WTC11 (cell line): ENCODE data around the gene KDM5A. TPM values are rescaled to one million over a fixed set of nuclear protein-coding genes. Genes with fewer than 3 reads are reported as not detected.
A peak's percentile ranks its signal among the peaks of the same experiment; 100 is the strongest.
"Not testable (repeated sequence)": the region's sequence is repeated elsewhere in the genome, so short reads cannot be mapped to it uniquely, and the experiment has no call there.

Experiments
- ATAC-seq: fragments of 200-7000 bp; cut with Tn5 transposase; 2 replicates; pipeline ENCODE4 v1.10.0; 2021; ENCODE audit warnings: mild to moderate bottlenecking, moderate library complexity
- Bru-seq: library from RNA; stranded (reverse); fragments of 400-500 nt; gene quantifications from one replicate; lab custom pipeline; 2021; lab: Mats Ljungman, UMichigan
- CTCF ChIA-PET: fragments of 300-600 bp; sonication (Branson Sonifier 250); formaldehyde crosslinking; loops from one replicate; lab custom pipeline; 2021; ENCODE audit warnings: antibody characterized with exemption; lab: Charles Lee
- POLR2A ChIA-PET: fragments of 350-600 bp; sonication (Branson Sonifier 250); formaldehyde crosslinking; loops from one replicate; lab custom pipeline; 2021; ENCODE audit warnings: antibody characterized with exemption; lab: Charles Lee
- DNase-seq: peaks from one replicate; pipeline ENCODE4 v3.0.0; 2021; ENCODE audit warnings: low spot score
- H3K27ac Mint-ChIP-seq: 2 replicates; pipeline ENCODE4 v1.8.0; 2021; ENCODE audit warnings: mixed read lengths
- H3K27me3 Mint-ChIP-seq: 2 replicates; pipeline ENCODE4 v1.8.0; 2021; ENCODE audit warnings: low read depth, mild to moderate bottlenecking, moderate library complexity, mixed read lengths
- H3K36me3 Mint-ChIP-seq: 2 replicates; pipeline ENCODE4 v1.8.0; 2021; ENCODE audit warnings: mixed read lengths
- H3K4me1 Mint-ChIP-seq: 2 replicates; pipeline ENCODE4 v1.8.0; 2022; ENCODE audit warnings: mixed read lengths
- H3K4me3 Mint-ChIP-seq: 2 replicates; pipeline ENCODE4 v1.8.0; 2021; ENCODE audit warnings: mild to moderate bottlenecking, moderate library complexity, mixed read lengths
- H3K9me3 Mint-ChIP-seq: 2 replicates; pipeline ENCODE4 v1.8.0; 2021; ENCODE audit warnings: mixed read lengths
- ATF1 ChIP-seq: sonication (generic); formaldehyde crosslinking; IDR thresholded peaks from 2 replicates; pipeline ENCODE4 v1.8.1; 2023; ENCODE audit warnings: mild to moderate bottlenecking, moderate library complexity, missing genetic modification reagents
- CREB1 ChIP-seq: sonication (generic); formaldehyde crosslinking; IDR thresholded peaks from 2 replicates; pipeline ENCODE4 v1.8.0; 2023; ENCODE audit warnings: mild to moderate bottlenecking, missing genetic modification reagents
- CREM ChIP-seq: sonication (generic); formaldehyde crosslinking; IDR thresholded peaks from 2 replicates; pipeline ENCODE4 v1.8.1; 2022; ENCODE audit warnings: mild to moderate bottlenecking, missing genetic modification reagents, moderate library complexity
- FOXK1 ChIP-seq: sonication (generic); formaldehyde crosslinking; IDR thresholded peaks from 2 replicates; pipeline ENCODE4 v1.8.0; 2022; ENCODE audit warnings: mild to moderate bottlenecking, moderate library complexity, missing genetic modification reagents
- GABPB1 ChIP-seq: sonication (generic); formaldehyde crosslinking; IDR thresholded peaks from 2 replicates; pipeline ENCODE4 v1.8.1; 2023; ENCODE audit warnings: mild to moderate bottlenecking, missing genetic modification reagents
- JUN ChIP-seq: sonication (generic); formaldehyde crosslinking; IDR thresholded peaks from 2 replicates; pipeline ENCODE4 v1.8.0; 2023; ENCODE audit warnings: mild to moderate bottlenecking, missing genetic modification reagents
- MYBL2 ChIP-seq: sonication (generic); formaldehyde crosslinking; IDR thresholded peaks from 2 replicates; pipeline ENCODE4 v1.8.1; 2023; ENCODE audit warnings: mild to moderate bottlenecking, moderate library complexity, missing genetic modification reagents
- NFATC4 ChIP-seq: fragments of 250-450 bp; sonication (Bioruptor Pico); IDR thresholded peaks from 2 replicates; pipeline ENCODE4 v1.9.0; 2021; ENCODE audit warnings: mild to moderate bottlenecking
- NFE2L1 ChIP-seq: sonication (generic); formaldehyde crosslinking; IDR thresholded peaks from 2 replicates; pipeline ENCODE4 v1.8.1; 2023; ENCODE audit warnings: missing genetic modification reagents
- NFYB ChIP-seq: sonication (generic); formaldehyde crosslinking; conservative IDR thresholded peaks from 2 replicates; pipeline ENCODE4 v1.8.0; 2022; ENCODE audit warnings: low read depth, missing genetic modification reagents
- NR2C2 ChIP-seq: sonication (generic); formaldehyde crosslinking; IDR thresholded peaks from 2 replicates; pipeline ENCODE4 v1.8.0; 2022; ENCODE audit warnings: mild to moderate bottlenecking, missing genetic modification reagents
- SP1 ChIP-seq: sonication (generic); formaldehyde crosslinking; conservative IDR thresholded peaks from 2 replicates; pipeline ENCODE4 v1.8.1; 2022; ENCODE audit warnings: missing genetic modification reagents
- TEAD1 ChIP-seq: sonication (generic); formaldehyde crosslinking; IDR thresholded peaks from 2 replicates; pipeline ENCODE4 v1.8.0; 2022; ENCODE audit warnings: mild to moderate bottlenecking, missing genetic modification reagents
- ZNF121 ChIP-seq: sonication (generic); formaldehyde crosslinking; IDR thresholded peaks from 2 replicates; pipeline ENCODE4 v1.8.0; 2023; ENCODE audit warnings: missing genetic modification reagents
- ZNF232 ChIP-seq: sonication (generic); formaldehyde crosslinking; IDR thresholded peaks from 2 replicates; pipeline ENCODE4 v1.8.0; 2022; ENCODE audit warnings: mild to moderate bottlenecking, missing genetic modification reagents
- ZNF671 ChIP-seq: fragments of 250-450 bp; sonication (Bioruptor Pico); IDR thresholded peaks from 2 replicates; pipeline ENCODE4 v1.8.0; 2021; ENCODE audit warnings: mild to moderate bottlenecking
- long read RNA-seq, 3 experiments: library from RNA in 1 of 3; library from capped mRNA in 1 of 3; library from polyadenylated mRNA in 1 of 3; unstranded in 2 of 3; stranded (forward) in 1 of 3; transcript quantifications; one replicate each; pipeline ENCODE4 v2.0.0, GENCODE V29; 2021
- total RNA-seq: library from RNA; stranded (reverse); gene quantifications from 3 replicates; pipeline ENCODE4 v1.2.3, GENCODE V29; 2021
- TF ChIP-seq, protein P1 (sequence below): sonication (generic); formaldehyde crosslinking; IDR thresholded peaks from 2 replicates; pipeline ENCODE4 v1.8.0; 2023; ENCODE audit warnings: mild to moderate bottlenecking, missing genetic modification reagents
- TF ChIP-seq, protein P2 (sequence below): sonication (generic); formaldehyde crosslinking; IDR thresholded peaks from 2 replicates; pipeline ENCODE4 v1.8.0; 2023; ENCODE audit warnings: missing genetic modification reagents
- TF ChIP-seq, protein P3 (sequence below): sonication (generic); formaldehyde crosslinking; IDR thresholded peaks from 2 replicates; pipeline ENCODE4 v1.8.0; 2022; ENCODE audit warnings: mild to moderate bottlenecking, missing genetic modification reagents
- TF ChIP-seq, protein P4 (sequence below): sonication (generic); formaldehyde crosslinking; IDR thresholded peaks from 2 replicates; pipeline ENCODE4 v1.8.0; 2022; ENCODE audit warnings: mild to moderate bottlenecking, missing genetic modification reagents

KDM5A gene
- total RNA-seq (49.2 to 57.6 TPM (median 52.0 TPM) in 3 replicates), Bru-seq, nascent RNA (percentile 79 among the genes with signal in this experiment)
- long read RNA-seq, experiment 1, full-length matches to known transcripts, result 13 of 66 reads
- long read RNA-seq, experiment 1, partial matches to known transcripts, result 28 of 66 reads
- long read RNA-seq, experiment 1, other reads (novel, unspliced or antisense), result 25 of 66 reads
- long read RNA-seq, experiment 2, full-length matches to known transcripts, result 3 of 27 reads
- long read RNA-seq, experiment 2, partial matches to known transcripts, result 5 of 27 reads
- long read RNA-seq, experiment 2, other reads (novel, unspliced or antisense), result 19 of 27 reads
- long read RNA-seq, experiment 3, partial matches to known transcripts, result 0 of 1 reads
- long read RNA-seq, experiment 3, other reads (novel, unspliced or antisense), result 1 of 1 reads

DNA sequence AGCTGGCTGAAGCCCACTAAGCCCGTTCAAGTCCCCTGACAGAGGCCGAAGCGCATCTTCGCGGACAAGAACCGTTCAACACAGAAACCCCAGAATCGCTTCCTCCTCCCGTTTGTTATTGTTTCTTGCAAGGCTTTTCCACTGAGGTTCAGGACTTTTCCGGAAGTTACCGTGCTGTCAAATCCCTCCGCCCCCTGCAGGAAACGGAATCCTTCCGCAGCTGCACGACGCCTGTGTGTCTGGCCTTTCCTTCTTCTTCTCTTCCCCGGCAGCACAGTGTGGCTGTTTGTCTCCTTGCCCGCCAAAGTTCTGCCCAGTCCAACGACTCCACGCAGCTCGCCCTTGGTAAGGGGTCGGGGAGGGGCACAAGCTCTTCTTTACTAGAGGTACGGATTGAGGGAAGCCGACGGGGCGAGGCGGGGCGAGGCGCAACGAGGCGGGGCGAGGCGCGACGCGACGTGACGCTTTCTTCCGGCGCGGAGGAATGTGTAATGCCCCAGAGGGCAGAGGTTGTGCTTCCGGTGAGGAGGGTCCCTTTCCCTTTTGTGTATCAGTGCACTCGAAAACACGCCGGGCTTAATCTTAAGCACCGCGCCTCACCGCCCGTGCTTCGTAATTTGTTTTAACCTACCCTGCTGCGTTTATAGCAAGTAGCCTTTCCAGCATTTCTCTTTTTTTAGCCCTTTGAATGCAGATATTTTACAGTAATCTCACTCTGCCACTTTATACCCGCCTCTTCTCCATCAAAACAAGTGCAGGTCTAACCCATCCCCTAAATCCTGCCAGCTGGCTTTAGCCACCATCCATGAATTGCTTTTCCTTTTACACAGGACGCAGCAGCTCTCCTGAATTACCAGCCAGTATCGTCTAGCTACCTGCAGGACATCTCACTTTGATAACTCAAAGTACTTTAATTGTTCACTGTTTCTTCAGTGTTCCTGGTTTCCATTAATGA is at the start of gene KDM5A:
Gene KDM5A, minus strand, starts transcription at position 179 of the 955 bp plus-strand sequence. CDS start 229 bp downstream, outside the sequence.
- POLR2A ChIA-PET, result interaction anchor here (0.5 to 1.7 kb wide), 3 partner anchors 12 to 1302 kb away, joined by 3 to 12 read pairs (median 3); partner anchors contain the start of genes ADIPOR2 and CCDC77
- ATAC-seq, result peak; percentile 96
- DNase-seq, result peak; percentile 83
- H3K4me3 Mint-ChIP-seq, result peak within 1 kb of the TSS; percentile 99
- H3K27me3 Mint-ChIP-seq, result no peaks in the 10 kb centered on the region; the same call in 1 of the 2 replicates
- H3K9me3 Mint-ChIP-seq, result no peaks in the 10 kb centered on the region
- TF ChIP-seq ZNF121 (CRISPR knock-in tag), result no peak
- TF ChIP-seq SP1, result peak; percentile 90
- TF ChIP-seq, protein P1, sequence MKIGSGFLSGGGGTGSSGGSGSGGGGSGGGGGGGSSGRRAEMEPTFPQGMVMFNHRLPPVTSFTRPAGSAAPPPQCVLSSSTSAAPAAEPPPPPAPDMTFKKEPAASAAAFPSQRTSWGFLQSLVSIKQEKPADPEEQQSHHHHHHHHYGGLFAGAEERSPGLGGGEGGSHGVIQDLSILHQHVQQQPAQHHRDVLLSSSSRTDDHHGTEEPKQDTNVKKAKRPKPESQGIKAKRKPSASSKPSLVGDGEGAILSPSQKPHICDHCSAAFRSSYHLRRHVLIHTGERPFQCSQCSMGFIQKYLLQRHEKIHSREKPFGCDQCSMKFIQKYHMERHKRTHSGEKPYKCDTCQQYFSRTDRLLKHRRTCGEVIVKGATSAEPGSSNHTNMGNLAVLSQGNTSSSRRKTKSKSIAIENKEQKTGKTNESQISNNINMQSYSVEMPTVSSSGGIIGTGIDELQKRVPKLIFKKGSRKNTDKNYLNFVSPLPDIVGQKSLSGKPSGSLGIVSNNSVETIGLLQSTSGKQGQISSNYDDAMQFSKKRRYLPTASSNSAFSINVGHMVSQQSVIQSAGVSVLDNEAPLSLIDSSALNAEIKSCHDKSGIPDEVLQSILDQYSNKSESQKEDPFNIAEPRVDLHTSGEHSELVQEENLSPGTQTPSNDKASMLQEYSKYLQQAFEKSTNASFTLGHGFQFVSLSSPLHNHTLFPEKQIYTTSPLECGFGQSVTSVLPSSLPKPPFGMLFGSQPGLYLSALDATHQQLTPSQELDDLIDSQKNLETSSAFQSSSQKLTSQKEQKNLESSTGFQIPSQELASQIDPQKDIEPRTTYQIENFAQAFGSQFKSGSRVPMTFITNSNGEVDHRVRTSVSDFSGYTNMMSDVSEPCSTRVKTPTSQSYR (CRISPR knock-in tag), result peak; percentile 46; the same call in 1 of the 2 replicates
- peak; percentile 16; the same call in 1 of the 2 replicates for TF ChIP-seq ATF1 (CRISPR knock-in tag)
- TF ChIP-seq CREB1 (CRISPR knock-in tag), result no peak
- TF ChIP-seq NFE2L1 (CRISPR knock-in tag), result 0 out of 2 replicates have a peak, but pooled peaks have one; percentile 26
- TF ChIP-seq NFYB, result 0 out of 2 replicates have a peak, but pooled peaks have one; percentile 7
- TF ChIP-seq TEAD1 (CRISPR knock-in tag), result peak; percentile 63; the same call in 1 of the 2 replicates
- TF ChIP-seq, protein P2, sequence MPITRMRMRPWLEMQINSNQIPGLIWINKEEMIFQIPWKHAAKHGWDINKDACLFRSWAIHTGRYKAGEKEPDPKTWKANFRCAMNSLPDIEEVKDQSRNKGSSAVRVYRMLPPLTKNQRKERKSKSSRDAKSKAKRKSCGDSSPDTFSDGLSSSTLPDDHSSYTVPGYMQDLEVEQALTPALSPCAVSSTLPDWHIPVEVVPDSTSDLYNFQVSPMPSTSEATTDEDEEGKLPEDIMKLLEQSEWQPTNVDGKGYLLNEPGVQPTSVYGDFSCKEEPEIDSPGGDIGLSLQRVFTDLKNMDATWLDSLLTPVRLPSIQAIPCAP (CRISPR knock-in tag), result 0 out of 2 replicates have a peak, but pooled peaks have one; percentile 36
- no peak for TF ChIP-seq JUN
- peak; percentile 96 for TF ChIP-seq NR2C2 (CRISPR knock-in tag)
- TF ChIP-seq NFATC4 (CRISPR knock-in tag), result no peak; the same call in 1 of the 2 replicates
- TF ChIP-seq, protein P3, sequence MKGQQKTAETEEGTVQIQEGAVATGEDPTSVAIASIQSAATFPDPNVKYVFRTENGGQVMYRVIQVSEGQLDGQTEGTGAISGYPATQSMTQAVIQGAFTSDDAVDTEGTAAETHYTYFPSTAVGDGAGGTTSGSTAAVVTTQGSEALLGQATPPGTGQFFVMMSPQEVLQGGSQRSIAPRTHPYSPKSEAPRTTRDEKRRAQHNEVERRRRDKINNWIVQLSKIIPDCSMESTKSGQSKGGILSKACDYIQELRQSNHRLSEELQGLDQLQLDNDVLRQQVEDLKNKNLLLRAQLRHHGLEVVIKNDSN (CRISPR knock-in tag), result peak; percentile 32; the same call in 1 of the 2 replicates
- TF ChIP-seq MYBL2, result peak; percentile 81
- TF ChIP-seq ZNF232, result 0 out of 2 replicates have a peak, but pooled peaks have one; percentile 14
- TF ChIP-seq ZNF671 (CRISPR knock-in tag), result 0 out of 2 replicates have a peak, but pooled peaks have one; percentile 28
- TF ChIP-seq FOXK1, result peak; percentile 95
- TF ChIP-seq GABPB1 (CRISPR knock-in tag), result peak; percentile 77
- TF ChIP-seq, protein P4, sequence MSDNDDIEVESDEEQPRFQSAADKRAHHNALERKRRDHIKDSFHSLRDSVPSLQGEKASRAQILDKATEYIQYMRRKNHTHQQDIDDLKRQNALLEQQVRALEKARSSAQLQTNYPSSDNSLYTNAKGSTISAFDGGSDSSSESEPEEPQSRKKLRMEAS (CRISPR knock-in tag), result peak; percentile 76
- peak; percentile 91 for TF ChIP-seq CREM
- peak within 1 kb of the TSS; percentile 100 for H3K27ac Mint-ChIP-seq
- H3K36me3 Mint-ChIP-seq, result peaks cover 10% of the 10 kb centered on the region; the same call in 1 of the 2 replicates
- CTCF ChIA-PET, result interaction anchor here (0.7 to 0.8 kb wide), 3 partner anchors 12 to 158 kb away, joined by 4 to 6 read pairs (median 5); partner anchors contain the start of gene CCDC77
- H3K4me1 Mint-ChIP-seq, result peaks cover 20% of the 10 kb centered on the region

DNA sequence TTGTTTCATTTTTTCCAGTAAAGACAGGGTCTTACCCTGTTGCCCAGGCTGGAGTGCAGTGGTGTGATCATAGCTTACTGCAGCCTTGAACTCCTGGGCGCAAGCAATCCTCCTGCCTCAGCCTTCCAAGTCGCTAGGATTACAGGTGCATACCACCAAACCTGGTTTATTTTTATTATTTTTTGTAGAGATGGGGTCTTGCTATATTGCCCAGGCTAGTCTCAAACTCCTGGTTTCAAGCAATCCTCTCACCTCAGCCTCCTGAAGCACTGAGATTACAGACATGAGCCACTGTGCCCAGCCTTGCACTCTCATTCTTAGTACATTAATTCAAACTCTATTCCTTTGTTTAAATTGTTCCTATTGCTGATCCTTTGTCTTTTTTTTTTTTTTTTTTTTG is 46.6 kb upstream of the KDM5A start:
- peaks cover 78% of the 10 kb centered on the region for H3K36me3 Mint-ChIP-seq
- not testable (repeated sequence) for H3K27me3 Mint-ChIP-seq, H3K27ac Mint-ChIP-seq, DNase-seq, ATAC-seq, H3K9me3 Mint-ChIP-seq, H3K4me1 Mint-ChIP-seq, H3K4me3 Mint-ChIP-seq
- ChIA-PET CTCF (interaction anchor here (0.7 kb wide), 1 partner anchor 234 kb away, joined by 3 read pairs; no protein-coding TSS in a partner anchor), POLR2A (interaction anchor here (0.7 kb wide), 1 partner anchor 1997 kb away, joined by 4 read pairs; no protein-coding TSS in a partner anchor)
